ENCODE measurements around the gene PRDM9.
"Not testable (repeated sequence)": the region's sequence is repeated elsewhere in the genome, so short reads cannot be mapped to it uniquely, and the experiment has no call there.

Gene PRDM9

DNA sequence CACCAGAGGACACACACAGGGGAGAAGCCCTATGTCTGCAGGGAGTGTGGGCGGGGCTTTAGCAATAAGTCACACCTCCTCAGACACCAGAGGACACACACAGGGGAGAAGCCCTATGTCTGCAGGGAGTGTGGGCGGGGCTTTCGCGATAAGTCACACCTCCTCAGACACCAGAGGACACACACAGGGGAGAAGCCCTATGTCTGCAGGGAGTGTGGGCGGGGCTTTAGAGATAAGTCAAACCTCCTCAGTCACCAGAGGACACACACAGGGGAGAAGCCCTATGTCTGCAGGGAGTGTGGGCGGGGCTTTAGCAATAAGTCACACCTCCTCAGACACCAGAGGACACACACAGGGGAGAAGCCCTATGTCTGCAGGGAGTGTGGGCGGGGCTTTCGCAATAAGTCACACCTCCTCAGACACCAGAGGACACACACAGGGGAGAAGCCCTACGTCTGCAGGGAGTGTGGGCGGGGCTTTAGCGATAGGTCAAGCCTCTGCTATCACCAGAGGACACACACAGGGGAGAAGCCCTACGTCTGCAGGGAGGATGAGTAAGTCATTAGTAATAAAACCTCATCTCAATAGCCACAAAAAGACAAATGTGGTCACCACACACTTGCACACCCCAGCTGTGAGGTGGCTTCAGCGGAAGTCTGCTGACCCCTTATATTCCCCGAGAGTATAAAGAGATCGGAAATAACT, 20.0 kb downstream of the PRDM9 start:
- DNase-seq (ENCODE audit: low read depth, low spot score), result not testable (repeated sequence)

DNA sequence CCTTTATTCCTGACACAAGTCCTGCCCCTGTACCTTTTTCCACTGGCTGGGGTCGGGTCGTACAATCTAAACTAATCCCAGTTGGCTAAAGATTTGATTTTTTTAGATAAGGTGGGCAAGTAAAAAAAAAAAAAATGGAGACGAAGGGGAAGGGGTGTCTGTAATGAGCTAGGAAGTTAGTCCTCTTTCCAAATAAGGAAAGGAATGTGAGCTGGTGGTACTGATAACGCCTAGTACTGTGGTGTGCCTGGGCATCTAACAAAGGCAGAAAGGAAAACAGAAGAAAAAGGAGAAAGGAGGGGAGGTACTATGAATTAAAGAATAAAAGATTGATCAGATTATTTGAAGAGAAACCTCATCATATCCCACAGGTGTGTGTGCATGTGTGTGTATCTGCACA, 21.3 kb downstream of the PRDM9 start:
- DNase-seq (ENCODE audit: low read depth, low spot score), result no peak

DNA sequence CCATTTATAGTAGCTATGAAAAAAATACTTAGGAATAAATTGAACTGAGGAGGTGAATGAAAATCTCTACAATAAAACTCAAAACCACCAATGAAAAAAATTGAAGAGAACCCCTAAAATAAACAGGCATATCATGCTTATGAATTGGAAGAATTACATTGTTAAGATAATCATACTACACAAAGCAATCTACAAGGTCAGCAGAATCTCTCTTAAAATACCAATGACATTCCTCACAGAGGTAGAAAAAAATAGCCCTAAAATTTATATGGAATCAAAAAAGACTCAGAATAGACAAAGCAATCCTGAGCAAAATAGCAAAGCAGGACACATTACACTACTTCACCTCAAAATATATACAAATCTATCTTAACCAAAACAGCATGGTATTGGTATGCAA, 23.2 kb downstream of the PRDM9 start:
- DNase-seq (ENCODE audit: low read depth, low spot score), result no peak

DNA sequence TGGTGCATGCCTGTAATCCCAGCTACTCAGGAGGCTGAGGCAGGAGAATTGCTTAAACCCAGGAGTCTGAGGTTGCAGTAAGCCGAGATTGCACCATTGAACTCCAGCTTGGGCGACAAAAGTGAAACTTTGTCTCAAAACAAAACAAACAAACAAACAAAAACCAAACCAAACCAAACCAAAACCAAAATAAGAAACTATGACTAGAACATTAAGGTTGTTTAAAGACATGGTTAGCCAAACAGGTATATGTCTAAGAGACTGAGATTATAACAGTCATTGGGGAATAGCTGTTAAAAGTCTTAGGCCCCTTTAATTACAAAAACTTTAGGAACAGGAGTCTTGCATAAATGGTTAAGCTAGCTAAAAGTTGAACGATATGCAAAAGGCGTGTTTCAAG, 63.6 kb downstream of the PRDM9 start:
- no peak for DNase-seq (ENCODE audit: low read depth, low spot score)

Data from smooth muscle cell of the brain vasculature (primary cell).